Measurements from ENCODE around the gene GUCY2D.

- TF ChIP-seq CTCF (IDR thresholded peaks at IDR 0.05) = no peak
- no peak for TF ChIP-seq POLR2A (IDR thresholded peaks at IDR 0.05)
- TF ChIP-seq POLR2AphosphoS5 (IDR thresholded peaks at IDR 0.05) = no peak
- no peak for TF ChIP-seq EP300 (IDR thresholded peaks at IDR 0.05)
Measured at GRCh38 chr17:8051831-8052230, 49.4 kb downstream of the GUCY2D start.

All from sigmoid colon (tissue), 4 donors.